ENCODE results near the gene HFE.

Gene HFE

DNA sequence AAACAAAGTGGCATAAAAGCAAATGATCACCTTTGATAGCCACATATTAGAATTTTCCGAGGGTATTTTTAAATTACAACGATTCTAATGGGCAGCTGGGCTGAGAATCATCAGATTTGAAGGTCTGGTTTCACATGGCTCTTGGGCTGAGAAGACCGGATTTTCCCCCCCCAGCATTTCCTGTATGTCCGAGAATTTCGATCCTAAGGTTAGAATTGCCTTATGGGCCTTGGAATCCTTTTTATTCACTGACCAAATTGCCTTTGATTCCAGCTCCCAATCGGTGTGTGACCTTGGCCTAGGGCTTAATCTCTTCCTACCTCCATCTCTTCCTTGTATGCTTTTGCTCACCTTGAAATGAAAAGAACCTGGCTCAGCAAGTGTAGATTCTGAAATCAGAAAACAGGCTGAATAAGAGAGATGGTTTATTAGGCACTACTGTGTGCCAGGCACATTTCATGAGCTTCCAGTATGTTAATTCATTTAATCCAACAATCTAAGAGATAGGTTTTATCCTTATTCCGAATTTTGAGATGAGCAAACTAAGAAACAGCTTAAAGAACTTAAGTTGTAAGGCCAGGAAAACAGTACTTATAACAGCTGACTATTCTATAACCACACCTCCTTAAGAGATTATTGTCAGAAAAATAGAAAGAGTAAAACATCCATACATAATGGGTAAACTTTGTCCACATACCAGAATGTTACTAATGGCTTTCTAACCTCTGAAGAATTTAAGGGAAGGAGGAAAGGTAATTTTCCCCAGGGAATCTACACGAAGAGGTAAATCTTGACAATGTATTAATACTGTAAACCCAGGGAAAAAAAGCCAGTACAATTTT lies 39.4 kb downstream of the HFE start:
- Histone ChIP-seq H3K4me3 (ENCODE audit: low read depth, low read length) (peak overlapping the region; percentile 78), H3K27ac (peak overlapping the region; percentile 85), H3K27me3 (replicated peaks) (no peaks in the 10 kb centered on the region), H3K36me3 (replicated peaks) (peaks cover 3% of the 10 kb centered on the region)
- in situ Hi-C loops (cut with HindIII; ENCODE audit: low pct_ligation_motif_present, low sequenced_read_pairs): no loop called here
- DNase-seq: no peak
- TF ChIP-seq, protein P1, sequence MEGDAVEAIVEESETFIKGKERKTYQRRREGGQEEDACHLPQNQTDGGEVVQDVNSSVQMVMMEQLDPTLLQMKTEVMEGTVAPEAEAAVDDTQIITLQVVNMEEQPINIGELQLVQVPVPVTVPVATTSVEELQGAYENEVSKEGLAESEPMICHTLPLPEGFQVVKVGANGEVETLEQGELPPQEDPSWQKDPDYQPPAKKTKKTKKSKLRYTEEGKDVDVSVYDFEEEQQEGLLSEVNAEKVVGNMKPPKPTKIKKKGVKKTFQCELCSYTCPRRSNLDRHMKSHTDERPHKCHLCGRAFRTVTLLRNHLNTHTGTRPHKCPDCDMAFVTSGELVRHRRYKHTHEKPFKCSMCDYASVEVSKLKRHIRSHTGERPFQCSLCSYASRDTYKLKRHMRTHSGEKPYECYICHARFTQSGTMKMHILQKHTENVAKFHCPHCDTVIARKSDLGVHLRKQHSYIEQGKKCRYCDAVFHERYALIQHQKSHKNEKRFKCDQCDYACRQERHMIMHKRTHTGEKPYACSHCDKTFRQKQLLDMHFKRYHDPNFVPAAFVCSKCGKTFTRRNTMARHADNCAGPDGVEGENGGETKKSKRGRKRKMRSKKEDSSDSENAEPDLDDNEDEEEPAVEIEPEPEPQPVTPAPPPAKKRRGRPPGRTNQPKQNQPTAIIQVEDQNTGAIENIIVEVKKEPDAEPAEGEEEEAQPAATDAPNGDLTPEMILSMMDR (IDR thresholded peaks at IDR 0.05; ENCODE audit: low read depth, low read length, missing control alignments): no peak

DNA sequence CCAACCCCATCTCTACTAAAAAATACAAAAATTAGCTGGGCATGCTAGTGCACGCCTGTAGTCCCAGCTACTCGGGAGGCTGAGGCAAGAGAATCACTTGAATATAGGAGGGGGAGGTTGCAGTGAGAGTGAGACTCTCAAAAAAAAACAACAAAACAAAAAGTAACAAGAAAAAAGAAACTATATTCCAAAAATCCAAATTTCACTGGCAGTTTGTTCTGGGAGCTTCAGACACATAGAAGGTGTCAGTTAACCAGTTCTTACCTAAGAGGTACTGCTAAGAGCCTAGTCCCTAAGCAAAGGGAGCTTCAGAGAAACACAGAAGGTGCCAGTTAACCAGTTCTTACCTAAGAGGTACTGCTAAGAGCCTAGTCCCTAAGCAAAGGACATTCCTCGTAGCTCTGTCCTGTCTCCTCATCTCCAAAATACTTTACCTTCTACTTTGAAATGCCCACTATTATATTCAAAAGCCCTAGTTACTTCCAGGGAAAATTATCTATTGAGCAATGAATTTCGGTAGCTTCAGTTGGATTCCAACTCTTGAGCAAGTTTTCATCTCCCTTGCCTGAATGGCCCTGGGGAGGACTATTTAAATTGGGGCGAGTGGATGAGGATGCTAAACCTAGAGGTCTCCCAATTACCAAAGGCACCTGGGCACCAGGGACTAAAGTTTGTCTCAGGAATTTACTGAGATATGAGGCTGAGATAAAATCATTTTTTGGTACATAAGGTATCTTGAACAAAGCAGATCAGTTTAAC lies 41.0 kb downstream of the HFE start:
- Histone ChIP-seq H3K4me3 (ENCODE audit: low read depth, low read length) (no peak overlapping the region), H3K36me3 (replicated peaks) (peaks cover 3% of the 10 kb centered on the region), H3K27ac (no peak overlapping the region), H3K27me3 (replicated peaks) (no peaks in the 10 kb centered on the region)
- TF ChIP-seq, protein P1 (IDR thresholded peaks at IDR 0.05; ENCODE audit: low read depth, low read length, missing control alignments): no peak
- in situ Hi-C loops (cut with HindIII; ENCODE audit: low pct_ligation_motif_present, low sequenced_read_pairs): no loop called here
- DNase-seq: no peak

DNA sequence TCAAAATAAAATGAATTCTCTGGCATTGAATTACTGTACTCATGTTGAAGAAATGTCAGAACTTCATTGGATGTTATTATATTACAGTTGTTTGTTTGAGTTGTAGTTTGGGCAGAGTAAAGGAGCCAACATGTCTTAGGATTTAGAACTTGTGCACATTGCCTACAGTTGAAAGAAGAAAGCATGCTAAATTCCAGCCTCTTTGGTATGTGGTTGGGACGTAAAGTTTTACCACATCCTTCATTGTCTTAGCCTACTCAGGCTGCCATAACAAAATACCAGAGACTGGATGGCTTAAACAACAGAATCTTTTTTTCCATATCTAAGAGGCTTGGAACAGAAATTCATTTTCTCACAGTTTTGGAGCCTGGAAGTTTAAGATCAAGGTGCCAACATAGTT lies 42.4 kb downstream of the HFE start:
- Histone ChIP-seq H3K27me3 (replicated peaks) (no peaks in the 10 kb centered on the region), H3K27ac (no peak overlapping the region), H3K4me3 (ENCODE audit: low read depth, low read length) (no peak overlapping the region), H3K36me3 (replicated peaks) (peaks cover 3% of the 10 kb centered on the region)
- DNase-seq: no peak
- TF ChIP-seq, protein P1 (IDR thresholded peaks at IDR 0.05; ENCODE audit: low read depth, low read length, missing control alignments): no peak
- in situ Hi-C loops (cut with HindIII; ENCODE audit: low pct_ligation_motif_present, low sequenced_read_pairs): no loop called here

DNA sequence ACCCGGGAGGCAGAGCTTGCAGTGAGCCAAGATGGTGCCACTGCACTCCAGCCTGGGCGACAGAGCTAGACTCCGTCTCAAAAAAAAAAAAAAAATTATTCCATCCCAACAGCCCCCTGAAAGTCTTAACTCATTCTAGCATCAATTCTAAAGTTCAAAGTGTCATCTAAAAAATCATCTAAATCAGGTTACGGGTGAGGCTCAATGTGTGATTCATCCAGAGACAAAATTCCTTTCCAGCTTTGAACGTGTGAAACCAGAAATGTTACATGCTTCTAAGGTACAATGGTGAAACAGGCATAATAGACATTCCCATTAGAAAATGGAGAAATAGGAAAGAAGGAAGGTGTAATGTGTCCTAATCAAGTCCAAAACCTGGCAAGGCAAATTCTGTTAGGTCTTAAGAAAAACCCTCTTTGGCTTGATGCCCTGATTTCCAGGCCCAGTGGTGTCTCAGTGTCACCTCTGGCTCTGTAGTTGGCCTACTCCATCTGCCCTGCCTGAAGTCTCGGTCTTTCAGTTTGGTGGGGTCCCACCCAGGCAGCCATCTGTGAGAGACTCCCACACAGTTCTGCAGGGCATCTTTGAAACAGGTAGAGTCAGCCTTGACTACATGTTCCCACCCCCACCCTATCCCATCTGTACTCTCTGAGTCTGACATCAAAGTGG lies 43.5 kb downstream of the HFE start:
- DNase-seq: no peak
- Histone ChIP-seq H3K36me3 (replicated peaks) (peaks cover 3% of the 10 kb centered on the region), H3K27ac (no peak overlapping the region), H3K4me3 (ENCODE audit: low read depth, low read length) (no peak overlapping the region), H3K27me3 (replicated peaks) (no peaks in the 10 kb centered on the region)
- TF ChIP-seq, protein P1 (IDR thresholded peaks at IDR 0.05; ENCODE audit: low read depth, low read length, missing control alignments): no peak
- in situ Hi-C loops (cut with HindIII; ENCODE audit: low pct_ligation_motif_present, low sequenced_read_pairs): no loop called here

DNA sequence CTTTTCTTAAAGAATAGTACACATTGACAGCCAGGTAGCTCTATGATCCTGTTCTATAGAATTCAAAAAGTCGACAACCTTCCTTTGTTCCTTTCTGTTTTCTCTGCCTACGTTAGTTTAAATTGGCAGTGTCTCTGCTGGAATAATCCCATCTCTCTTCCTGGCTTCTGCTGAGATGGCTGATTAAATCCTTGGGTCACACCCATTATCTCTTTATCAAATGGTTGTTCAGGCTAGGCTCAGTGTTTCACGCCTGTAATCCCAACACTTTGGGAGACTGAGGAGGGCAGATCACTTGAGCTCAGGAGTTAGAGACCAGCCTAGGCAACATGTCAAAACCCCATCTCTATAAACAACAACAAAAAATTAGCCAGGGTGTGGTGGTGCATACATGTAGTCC lies 44.4 kb downstream of the HFE start:
- no peak overlapping the region for H3K27ac ChIP-seq
- no peak overlapping the region for H3K4me3 ChIP-seq (ENCODE audit: low read depth, low read length)
- no peaks in the 10 kb centered on the region for H3K27me3 ChIP-seq (replicated peaks)
- H3K36me3 ChIP-seq (replicated peaks): peaks cover 3% of the 10 kb centered on the region
- no peak for DNase-seq
- in situ Hi-C loops (cut with HindIII; ENCODE audit: low pct_ligation_motif_present, low sequenced_read_pairs): no loop called here
- TF ChIP-seq, protein P1 (IDR thresholded peaks at IDR 0.05; ENCODE audit: low read depth, low read length, missing control alignments): no peak

Measured in brain microvascular endothelial cell (primary cell).